ENCODE results near the gene CASTOR1. TPM values are rescaled to one million over a fixed set of nuclear protein-coding genes. Genes with fewer than 3 reads are reported as not detected.

CASTOR1 gene
- total RNA-seq, 1 donor from 2014 or later, result 2.4 TPM

DNA sequence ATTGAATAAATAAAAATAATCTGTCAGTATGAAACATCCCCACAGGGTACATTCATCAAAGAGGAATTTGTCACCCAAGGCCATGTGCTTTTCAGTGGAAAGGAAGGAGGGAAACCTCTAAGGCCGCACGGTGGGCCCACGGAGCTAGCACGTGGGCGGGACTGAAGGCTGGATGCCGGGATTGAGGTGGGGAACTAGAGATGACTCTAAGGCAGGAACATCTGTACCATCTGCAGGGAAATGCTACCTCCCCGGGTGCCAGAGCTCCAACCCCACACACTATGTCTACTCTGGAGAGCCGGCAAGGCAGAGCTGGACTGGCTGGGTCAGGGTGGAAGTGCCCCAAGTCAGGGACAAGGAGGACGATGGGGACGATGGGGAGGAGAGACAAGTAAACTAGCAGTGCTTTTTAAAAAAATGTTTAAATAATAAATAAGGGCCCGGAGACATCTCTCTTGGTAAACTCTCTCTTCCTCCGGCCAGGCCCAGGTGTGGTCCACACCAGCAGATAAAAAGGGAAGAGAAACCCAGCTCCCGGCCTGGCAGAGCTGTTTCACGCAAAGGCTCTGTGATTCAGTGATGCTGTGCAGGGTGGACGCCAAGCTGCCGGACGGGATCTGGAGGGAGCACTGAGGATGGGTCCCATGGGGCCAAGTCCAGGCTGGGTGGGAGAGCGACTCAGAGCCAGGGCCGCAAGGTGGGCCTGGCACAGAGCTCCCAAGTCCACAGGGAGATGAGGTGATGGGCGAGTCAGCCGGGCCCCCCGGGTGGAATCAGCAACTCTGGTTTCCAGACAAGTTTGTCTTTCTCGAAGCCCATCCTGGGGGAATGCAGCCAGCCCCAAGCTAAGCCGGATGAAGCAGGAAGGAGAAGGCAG lies 48.5 kb downstream of the CASTOR1 start:
- DNase-seq (ENCODE audit: low read depth), result no peak
- no peak overlapping the region for H3K4me3 ChIP-seq (ENCODE audit: low read depth, low read length)
- no peaks in the 10 kb centered on the region for H3K27me3 ChIP-seq (ENCODE audit: control insufficient read depth, insufficient read depth, low read length)
- no peak for FAIRE-seq
- TF ChIP-seq CTCF (IDR thresholded peaks at IDR 0.05; ENCODE audit: insufficient read depth, low read length, severe bottlenecking), result no peak
- no peaks in the 10 kb centered on the region for H3K36me3 ChIP-seq (ENCODE audit: control insufficient read depth, insufficient read depth, low read length)

DNA sequence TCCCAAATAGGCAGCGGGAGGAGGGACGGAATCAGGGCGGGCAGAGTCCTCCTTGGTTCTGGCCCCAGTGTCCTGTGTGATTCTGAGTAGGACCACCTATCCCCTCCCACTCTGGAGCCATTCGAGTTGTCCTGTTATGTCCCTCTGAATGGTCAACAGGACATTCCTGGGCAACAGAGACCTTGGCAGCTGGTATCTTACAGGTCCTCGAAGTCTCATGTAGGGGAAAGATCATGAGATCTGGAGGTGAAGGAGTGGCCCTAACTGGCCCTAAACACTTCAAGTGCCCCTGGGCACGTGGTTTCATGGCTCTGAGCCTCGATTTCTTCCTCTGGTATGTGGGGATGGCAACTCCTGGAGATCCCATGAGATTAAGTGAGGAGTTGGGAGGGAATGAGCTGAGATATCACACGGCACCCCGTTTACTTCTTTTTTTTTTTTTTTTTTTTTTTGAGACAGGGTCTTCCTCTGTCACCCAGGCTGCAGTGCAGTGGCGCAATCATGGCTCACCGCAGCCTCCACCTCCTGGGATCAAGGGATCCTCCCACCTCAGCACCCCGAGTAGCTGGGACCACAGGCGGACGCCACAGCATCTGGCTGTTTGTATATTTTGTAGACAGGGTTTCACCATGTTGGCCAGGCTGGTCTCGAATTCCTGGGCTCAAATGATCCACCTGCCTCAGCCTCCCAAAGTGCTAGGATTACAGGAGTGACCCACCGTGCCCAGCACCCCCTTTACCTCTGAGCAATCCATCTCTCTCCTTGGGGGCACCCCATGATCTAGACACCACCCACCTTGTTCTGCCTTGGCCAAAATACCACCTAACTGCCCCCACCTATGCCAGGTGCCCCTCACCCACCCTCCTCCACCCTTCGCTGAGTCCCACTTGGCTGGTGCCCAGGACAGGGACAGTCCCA lies 49.6 kb downstream of the CASTOR1 start:
- Histone ChIP-seq H3K27me3 (ENCODE audit: control insufficient read depth, insufficient read depth, low read length) (no peaks in the 10 kb centered on the region), H3K36me3 (ENCODE audit: control insufficient read depth, insufficient read depth, low read length) (no peaks in the 10 kb centered on the region), H3K4me3 (ENCODE audit: low read depth, low read length) (no peak overlapping the region)
- DNase-seq (ENCODE audit: low read depth) (no peak), FAIRE-seq (no peak)
- no peak for TF ChIP-seq CTCF (IDR thresholded peaks at IDR 0.05; ENCODE audit: insufficient read depth, low read length, severe bottlenecking)

DNA sequence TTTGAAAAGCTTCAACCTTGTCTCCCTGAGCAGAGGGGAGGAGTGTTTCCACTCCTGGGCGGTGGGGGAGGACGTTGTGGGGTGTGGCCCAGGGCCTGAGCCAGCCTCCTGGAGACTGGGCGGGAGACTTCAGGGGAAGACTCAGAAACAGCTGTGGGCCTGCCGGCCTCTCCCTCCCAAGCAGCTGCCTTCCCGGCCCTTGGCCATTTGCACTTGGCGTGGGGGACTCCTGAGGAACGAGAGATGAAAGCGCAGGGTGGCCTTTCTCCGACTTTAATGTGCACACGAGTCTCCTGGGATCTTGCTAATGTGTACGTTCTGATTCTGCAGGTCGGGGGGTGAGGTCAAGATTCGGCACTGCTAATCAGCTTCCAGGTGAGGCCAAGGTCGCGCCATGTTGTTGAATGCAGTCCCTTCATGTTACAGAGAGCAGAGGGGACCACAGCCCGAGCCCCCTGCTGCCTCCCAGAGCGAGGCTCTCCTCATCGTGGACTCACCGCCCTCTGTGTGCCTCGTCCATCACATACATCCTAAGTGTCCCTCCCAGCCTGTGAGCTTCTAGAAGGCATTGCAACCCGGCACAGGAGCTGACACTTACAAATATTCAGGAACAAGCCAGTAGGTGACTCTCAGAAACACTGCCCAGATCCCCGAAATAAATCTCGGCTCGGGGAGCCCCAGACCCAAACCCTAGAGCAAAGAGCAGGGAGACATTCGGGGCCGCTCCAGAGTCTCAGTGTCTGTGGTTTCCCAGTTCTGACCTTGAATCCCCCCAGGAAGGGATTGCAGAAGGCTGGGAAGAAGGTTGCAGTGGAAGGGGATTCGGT lies 50.4 kb downstream of the CASTOR1 start:
- FAIRE-seq, result no peak
- Histone ChIP-seq H3K4me3 (ENCODE audit: low read depth, low read length) (no peak overlapping the region), H3K36me3 (ENCODE audit: control insufficient read depth, insufficient read depth, low read length) (no peaks in the 10 kb centered on the region), H3K27me3 (ENCODE audit: control insufficient read depth, insufficient read depth, low read length) (no peaks in the 10 kb centered on the region)
- no peak for DNase-seq (ENCODE audit: low read depth)
- no peak for TF ChIP-seq CTCF (IDR thresholded peaks at IDR 0.05; ENCODE audit: insufficient read depth, low read length, severe bottlenecking)

DNA sequence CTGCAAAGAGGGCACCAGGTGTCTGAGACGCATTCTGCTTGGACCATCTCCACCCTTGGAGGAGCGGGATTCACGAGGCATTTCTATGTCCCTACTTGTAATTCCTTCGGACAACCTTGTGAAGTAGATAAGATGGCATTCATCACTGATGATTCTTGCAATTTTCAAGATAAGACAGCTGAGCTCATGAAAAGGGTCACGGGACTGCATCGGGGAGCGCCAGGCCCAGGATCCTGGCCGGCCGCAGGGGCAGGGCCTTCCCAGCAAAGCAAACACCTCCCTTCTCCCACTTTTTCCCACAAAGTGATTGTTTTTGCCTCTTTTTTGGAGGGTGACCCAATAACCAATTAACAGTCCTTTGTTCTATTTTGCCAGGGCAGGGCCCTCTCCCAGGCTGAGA lies 51.2 kb downstream of the CASTOR1 start:
- no peak for TF ChIP-seq CTCF (IDR thresholded peaks at IDR 0.05; ENCODE audit: insufficient read depth, low read length, severe bottlenecking)
- H3K36me3 ChIP-seq (ENCODE audit: control insufficient read depth, insufficient read depth, low read length), result no peaks in the 10 kb centered on the region

GRCh38 chr22:30236875-30237274 lies 52.4 kb downstream of the CASTOR1 start:
- Histone ChIP-seq H3K4me3 (ENCODE audit: low read depth, low read length) (no peak overlapping the region), H3K27me3 (ENCODE audit: control insufficient read depth, insufficient read depth, low read length) (no peaks in the 10 kb centered on the region), H3K36me3 (ENCODE audit: control insufficient read depth, insufficient read depth, low read length) (no peaks in the 10 kb centered on the region)
- FAIRE-seq (no peak), DNase-seq (ENCODE audit: low read depth) (no peak)
- TF ChIP-seq CTCF (IDR thresholded peaks at IDR 0.05; ENCODE audit: insufficient read depth, low read length, severe bottlenecking), result no peak

More for the DNA sequence above, 51.2 kb downstream of the CASTOR1 start:
- DNase-seq (ENCODE audit: low read depth) (no peak), FAIRE-seq (no peak)
- Histone ChIP-seq H3K27me3 (ENCODE audit: control insufficient read depth, insufficient read depth, low read length) (no peaks in the 10 kb centered on the region), H3K4me3 (ENCODE audit: low read depth, low read length) (no peak overlapping the region)

Data from bronchial epithelial cell (primary cell).